Astrocyte (in vitro differentiated cells and primary cell): ENCODE data around the gene PLCG2. TPM values are rescaled to one million over a fixed set of nuclear protein-coding genes. Genes with fewer than 3 reads are reported as not detected.

ENCODE experiments used
- DNase-seq: peaks from one replicate; pipeline ENCODE4 v3.0.0-alpha.2; 2010; ENCODE audit warnings: low read depth
- FAIRE-seq: peaks from 2 replicates; lab custom pipeline; 2011; peaks lifted over from hg19 to GRCh38; lab: Jason Lieb, UNC
- H2AFZ ChIP-seq: 2 replicates; pipeline ENCODE4 v1.6.0; 2012; ENCODE audit warnings: low read depth, low read length, inconsistent platforms
- H3K27ac ChIP-seq: 2 replicates; pipeline ENCODE4 v1.5.1; 2011; ENCODE audit warnings: low read depth, low read length, inconsistent platforms
- H3K27me3 ChIP-seq: 2 replicates; pipeline ENCODE4 v1.6.0; 2011; ENCODE audit warnings: low read length, inconsistent platforms; ENCODE audit not compliant: insufficient read depth
- H3K36me3 ChIP-seq: 2 replicates; pipeline ENCODE4 v1.5.1; 2011; ENCODE audit warnings: low read length, inconsistent platforms; ENCODE audit not compliant: insufficient read depth
- H3K4me1 ChIP-seq: 2 replicates; pipeline ENCODE4 v1.5.1; 2011; ENCODE audit warnings: low read length, inconsistent platforms; ENCODE audit not compliant: insufficient read depth
- H3K4me2 ChIP-seq: 2 replicates; pipeline ENCODE4 v1.6.0; 2012; ENCODE audit warnings: low read length, inconsistent platforms
- H3K4me3 ChIP-seq: 2 replicates; pipeline ENCODE4 v1.5.1; 2011; ENCODE audit warnings: low read depth, mild to moderate bottlenecking, low read length, inconsistent platforms; ENCODE audit not compliant: insufficient read depth
- H3K79me2 ChIP-seq: 2 replicates; pipeline ENCODE4 v1.6.0; 2012; ENCODE audit warnings: mild to moderate bottlenecking, low read length, inconsistent platforms; ENCODE audit not compliant: insufficient read depth
- H3K9ac ChIP-seq: 2 replicates; pipeline ENCODE4 v1.6.0; 2012; ENCODE audit warnings: mild to moderate bottlenecking, low read length, inconsistent platforms
- H3K9me3 ChIP-seq: 2 replicates; pipeline ENCODE4 v1.5.1; 2012; ENCODE audit warnings: low read depth, mild to moderate bottlenecking, low read length, inconsistent platforms; ENCODE audit not compliant: insufficient read depth
- H4K20me1 ChIP-seq: 2 replicates; pipeline ENCODE4 v1.6.0; 2012; ENCODE audit warnings: low read length, inconsistent platforms; ENCODE audit not compliant: insufficient read depth
- H3K27ac Mint-ChIP-seq: one replicate; pipeline ENCODE4 v1.8.0; 2021; ENCODE audit warnings: mild to moderate bottlenecking, mixed read lengths; ENCODE audit not compliant: unreplicated experiment
- H3K27me3 Mint-ChIP-seq: one replicate; pipeline ENCODE4 v1.8.0; 2021; ENCODE audit warnings: low read depth, mixed read lengths; ENCODE audit not compliant: unreplicated experiment
- H3K36me3 Mint-ChIP-seq: one replicate; pipeline ENCODE4 v1.8.0; 2021; ENCODE audit warnings: low read depth, mixed read lengths; ENCODE audit not compliant: unreplicated experiment
- H3K4me1 Mint-ChIP-seq: one replicate; pipeline ENCODE4 v1.8.0; 2021; ENCODE audit warnings: low read depth, mixed read lengths; ENCODE audit not compliant: unreplicated experiment
- H3K4me3 Mint-ChIP-seq: one replicate; pipeline ENCODE4 v1.8.0; 2021; ENCODE audit warnings: mild to moderate bottlenecking, moderate library complexity, mixed read lengths; ENCODE audit not compliant: unreplicated experiment
- H3K9me3 Mint-ChIP-seq: one replicate; pipeline ENCODE4 v1.8.0; 2021; ENCODE audit warnings: mild to moderate bottlenecking, mixed read lengths; ENCODE audit not compliant: unreplicated experiment
- EZH2 ChIP-seq: IDR thresholded peaks from 2 replicates; pipeline ENCODE4 v1.6.1; 2012; ENCODE audit warnings: mild to moderate bottlenecking, low read length, inconsistent platforms; ENCODE audit not compliant: insufficient read depth
- total RNA-seq: library from RNA; stranded (reverse); gene quantifications from 2 replicates; pipeline ENCODE4 v1.2.1, GENCODE V29; 2021
- TF ChIP-seq, protein P1 (sequence below): IDR thresholded peaks from 2 replicates; pipeline ENCODE4 v1.5.1; 2011; ENCODE audit warnings: low read depth, mild to moderate bottlenecking, inconsistent platforms, low read length, moderate library complexity; ENCODE audit not compliant: insufficient read depth

PLCG2 gene
- total RNA-seq, 1 donor from 2014 or later, result 3.1 TPM

DNA sequence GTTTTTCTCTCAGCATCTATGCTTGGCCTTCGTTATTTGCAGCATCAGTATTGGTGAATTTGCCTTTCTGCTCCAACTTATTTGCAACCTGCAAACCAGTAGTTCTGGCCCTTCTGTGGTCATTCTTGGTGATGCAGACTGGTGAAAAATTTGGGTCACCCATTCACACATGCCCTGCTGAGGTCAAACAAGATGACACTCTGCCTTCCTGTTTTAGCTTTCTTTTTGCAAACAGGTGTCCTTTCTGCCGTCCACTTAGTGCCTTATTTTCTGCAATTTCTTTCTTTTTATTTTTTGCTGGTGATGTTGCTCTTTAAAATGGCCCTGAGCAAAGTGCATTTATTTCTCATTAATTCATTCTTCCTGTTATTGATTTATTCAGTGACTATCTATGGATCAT, 31.3 kb downstream of the PLCG2 start:
- Mint-ChIP-seq H3K4me3 (no peak overlapping the region), H3K9me3 (peaks cover 14% of the 10 kb centered on the region), H3K27ac (no peak overlapping the region), H3K4me1 (no peaks in the 10 kb centered on the region), H3K36me3 (peaks cover 3% of the 10 kb centered on the region), H3K27me3 (peaks cover 17% of the 10 kb centered on the region)
- DNase-seq (no peak), FAIRE-seq (no peak)
- H3K9me3 ChIP-seq, result no peaks in the 10 kb centered on the region
- no peak overlapping the region for H2AFZ ChIP-seq
- no peak overlapping the region for H3K4me3 ChIP-seq
- no peaks in the 10 kb centered on the region for H3K36me3 ChIP-seq
- no peaks in the 10 kb centered on the region for H3K4me1 ChIP-seq
- no peak overlapping the region for H3K9ac ChIP-seq
- no peaks in the 10 kb centered on the region for H3K79me2 ChIP-seq
- H4K20me1 ChIP-seq, result no peaks in the 10 kb centered on the region
- TF ChIP-seq, protein P1, sequence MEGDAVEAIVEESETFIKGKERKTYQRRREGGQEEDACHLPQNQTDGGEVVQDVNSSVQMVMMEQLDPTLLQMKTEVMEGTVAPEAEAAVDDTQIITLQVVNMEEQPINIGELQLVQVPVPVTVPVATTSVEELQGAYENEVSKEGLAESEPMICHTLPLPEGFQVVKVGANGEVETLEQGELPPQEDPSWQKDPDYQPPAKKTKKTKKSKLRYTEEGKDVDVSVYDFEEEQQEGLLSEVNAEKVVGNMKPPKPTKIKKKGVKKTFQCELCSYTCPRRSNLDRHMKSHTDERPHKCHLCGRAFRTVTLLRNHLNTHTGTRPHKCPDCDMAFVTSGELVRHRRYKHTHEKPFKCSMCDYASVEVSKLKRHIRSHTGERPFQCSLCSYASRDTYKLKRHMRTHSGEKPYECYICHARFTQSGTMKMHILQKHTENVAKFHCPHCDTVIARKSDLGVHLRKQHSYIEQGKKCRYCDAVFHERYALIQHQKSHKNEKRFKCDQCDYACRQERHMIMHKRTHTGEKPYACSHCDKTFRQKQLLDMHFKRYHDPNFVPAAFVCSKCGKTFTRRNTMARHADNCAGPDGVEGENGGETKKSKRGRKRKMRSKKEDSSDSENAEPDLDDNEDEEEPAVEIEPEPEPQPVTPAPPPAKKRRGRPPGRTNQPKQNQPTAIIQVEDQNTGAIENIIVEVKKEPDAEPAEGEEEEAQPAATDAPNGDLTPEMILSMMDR, result no peak
- TF ChIP-seq EZH2, result no peak
- H3K27ac ChIP-seq, result no peak overlapping the region
- H3K27me3 ChIP-seq, result peaks cover 3% of the 10 kb centered on the region
- no peak overlapping the region for H3K4me2 ChIP-seq

- FAIRE-seq, result no peak
Observed at GRCh38 chr16:81810894-81811538, 31.9 kb downstream of the PLCG2 start.

More at GRCh38 chr16:81810894-81811538, 31.9 kb downstream of the PLCG2 start:
- no peak overlapping the region for H3K9ac ChIP-seq
- DNase-seq, result no peak
- H3K4me1 ChIP-seq, result no peaks in the 10 kb centered on the region
- H3K27me3 ChIP-seq, result peaks cover 3% of the 10 kb centered on the region
- Mint-ChIP-seq H3K27me3 (peaks cover 17% of the 10 kb centered on the region), H3K36me3 (peaks cover 3% of the 10 kb centered on the region), H3K9me3 (peaks cover 14% of the 10 kb centered on the region), H3K4me3 (no peak overlapping the region), H3K4me1 (no peaks in the 10 kb centered on the region), H3K27ac (no peak overlapping the region)
- H3K4me2 ChIP-seq, result no peak overlapping the region
- no peaks in the 10 kb centered on the region for H3K36me3 ChIP-seq
- H2AFZ ChIP-seq, result no peak overlapping the region
- no peak overlapping the region for H3K27ac ChIP-seq
- TF ChIP-seq, protein P1, result no peak
- no peak for TF ChIP-seq EZH2
- H3K4me3 ChIP-seq, result no peak overlapping the region
- H3K9me3 ChIP-seq, result no peaks in the 10 kb centered on the region
- no peaks in the 10 kb centered on the region for H4K20me1 ChIP-seq
- no peaks in the 10 kb centered on the region for H3K79me2 ChIP-seq
